OCI-LY3 (cell line): ENCODE data around the gene YY2.

Experiments used
- EZH2phosphoT487 ChIP-seq: fragments of 200-600 bp; shearing (Covaris generic); IDR thresholded peaks from 2 replicates; pipeline ENCODE4 v1.6.1; 2018; ENCODE audit warnings: antibody characterized with exemption, mixed run types, low read depth
- TF ChIP-seq, protein P1 (sequence below): fragments of 200-600, 300-600 bp; sonication (generic); IDR thresholded peaks from 2 replicates; pipeline ENCODE4 v1.5.1; 2014; ENCODE audit warnings: antibody characterized with exemption, low read length, low read depth

- TF ChIP-seq, protein P1, sequence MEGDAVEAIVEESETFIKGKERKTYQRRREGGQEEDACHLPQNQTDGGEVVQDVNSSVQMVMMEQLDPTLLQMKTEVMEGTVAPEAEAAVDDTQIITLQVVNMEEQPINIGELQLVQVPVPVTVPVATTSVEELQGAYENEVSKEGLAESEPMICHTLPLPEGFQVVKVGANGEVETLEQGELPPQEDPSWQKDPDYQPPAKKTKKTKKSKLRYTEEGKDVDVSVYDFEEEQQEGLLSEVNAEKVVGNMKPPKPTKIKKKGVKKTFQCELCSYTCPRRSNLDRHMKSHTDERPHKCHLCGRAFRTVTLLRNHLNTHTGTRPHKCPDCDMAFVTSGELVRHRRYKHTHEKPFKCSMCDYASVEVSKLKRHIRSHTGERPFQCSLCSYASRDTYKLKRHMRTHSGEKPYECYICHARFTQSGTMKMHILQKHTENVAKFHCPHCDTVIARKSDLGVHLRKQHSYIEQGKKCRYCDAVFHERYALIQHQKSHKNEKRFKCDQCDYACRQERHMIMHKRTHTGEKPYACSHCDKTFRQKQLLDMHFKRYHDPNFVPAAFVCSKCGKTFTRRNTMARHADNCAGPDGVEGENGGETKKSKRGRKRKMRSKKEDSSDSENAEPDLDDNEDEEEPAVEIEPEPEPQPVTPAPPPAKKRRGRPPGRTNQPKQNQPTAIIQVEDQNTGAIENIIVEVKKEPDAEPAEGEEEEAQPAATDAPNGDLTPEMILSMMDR, result peak; percentile 19; the same call in 1 of the 2 replicates
- no peak for TF ChIP-seq EZH2phosphoT487
Observed at GRCh38 chrX:21837056-21837455, 18.7 kb upstream of the YY2 start.
